ENCODE measurements around the gene RCOR3.
"Not testable (repeated sequence)": the region's sequence is repeated elsewhere in the genome, so short reads cannot be mapped to it uniquely, and the experiment has no call there.

Gene RCOR3

DNA sequence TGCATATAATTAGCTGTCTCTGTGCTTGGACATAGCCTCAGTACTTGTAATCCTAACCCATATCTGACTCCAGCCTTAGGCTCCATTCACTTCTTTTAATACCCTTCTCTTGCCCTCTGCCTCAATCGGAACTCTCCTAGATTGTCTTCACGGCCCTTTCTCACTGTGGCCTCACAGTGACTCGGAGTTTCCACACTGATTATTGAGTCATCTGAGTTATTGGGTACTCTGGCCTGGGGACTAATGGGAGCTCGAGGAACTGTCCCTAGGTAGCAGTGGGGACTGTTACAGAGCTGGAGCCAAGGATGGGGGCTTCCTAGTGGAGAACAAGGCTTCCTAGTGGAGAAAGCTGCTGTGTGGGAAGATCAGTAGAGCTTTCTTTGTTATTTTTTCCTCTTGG is 84.4 kb downstream of the RCOR3 start:
- DNase-seq, result no peak

DNA sequence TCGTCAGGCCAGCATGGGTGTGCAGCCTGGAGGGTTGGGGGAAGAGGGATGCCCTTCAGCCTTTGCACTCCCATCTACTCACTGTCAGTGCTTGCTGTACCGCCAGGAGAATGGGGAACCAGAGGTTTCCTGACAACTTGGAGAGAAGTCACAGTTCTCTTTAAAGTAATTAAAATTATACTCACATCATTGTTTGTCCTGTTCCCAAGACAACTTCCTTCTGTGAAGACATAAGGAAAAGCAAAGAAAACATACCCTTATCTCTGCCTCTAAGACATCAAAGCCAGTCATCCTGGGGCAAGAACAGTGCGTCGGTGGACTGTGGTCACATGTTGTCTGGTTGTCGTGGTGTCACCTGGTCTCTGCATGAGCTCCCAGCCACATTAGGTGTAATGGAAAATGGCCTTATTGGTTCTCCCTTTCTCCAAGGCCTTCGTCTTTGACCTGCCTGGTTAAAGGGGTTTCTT is 85.0 kb downstream of the RCOR3 start:
- DNase-seq, result no peak

GRCh38 chr1:211345719-211346118 is 86.6 kb downstream of the RCOR3 start:
- no peak for DNase-seq

GRCh38 chr1:211347077-211347844 is 88.1 kb downstream of the RCOR3 start:
- DNase-seq, result no peak

DNA sequence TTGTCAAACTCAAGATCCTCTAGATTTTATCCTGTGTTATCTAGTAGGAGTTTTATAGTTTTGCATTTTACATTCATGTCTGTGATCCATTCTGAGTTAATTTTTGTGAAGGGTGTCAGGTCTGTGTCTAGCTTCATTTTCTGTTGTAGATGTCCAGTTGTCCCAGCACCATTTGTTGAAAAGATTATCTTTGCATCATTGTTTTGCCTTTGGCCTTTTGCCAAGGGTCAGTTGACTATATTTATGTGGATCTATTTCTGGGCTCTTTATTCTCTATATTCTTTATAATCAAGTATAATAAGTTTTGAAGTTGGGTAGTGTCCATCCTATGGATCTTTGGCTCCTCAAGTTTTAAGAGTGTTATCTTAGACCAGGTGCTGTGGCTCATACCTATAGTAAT is 89.4 kb downstream of the RCOR3 start:
- no peak for DNase-seq

DNA sequence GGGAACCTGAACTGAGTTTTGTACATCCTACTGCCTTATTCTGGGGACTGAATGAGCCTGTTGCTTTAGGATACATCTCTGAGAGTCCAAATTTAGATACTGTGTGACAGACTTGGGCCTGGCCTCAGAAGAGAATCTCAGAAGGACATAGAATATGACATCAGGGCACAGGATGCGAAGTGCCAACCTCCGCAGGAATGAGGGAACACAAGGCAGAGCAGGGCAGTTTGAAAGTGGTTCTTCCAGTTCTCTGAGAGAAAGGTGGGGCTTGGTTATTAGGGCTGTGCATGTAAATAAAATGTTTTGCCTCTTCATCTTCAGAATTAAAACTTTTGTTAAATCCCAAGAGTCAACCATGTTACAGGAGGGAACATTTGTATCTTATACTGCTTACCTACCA is 90.6 kb downstream of the RCOR3 start:
- no peak for DNase-seq

- not testable (repeated sequence) for DNase-seq
These were observed 92.9 kb downstream of the RCOR3 start for GRCh38 chr1:211352055-211352454.

- DNase-seq, result no peak
These were observed 93.3 kb downstream of the RCOR3 start for GRCh38 chr1:211352465-211352864.

GRCh38 chr1:211352985-211353515 is 93.9 kb downstream of the RCOR3 start:
- DNase-seq, result peak; percentile 49

- DNase-seq, result no peak
These were observed 94.5 kb downstream of the RCOR3 start for GRCh38 chr1:211353562-211354212.

GRCh38 chr1:211355873-211356272 is 96.7 kb downstream of the RCOR3 start:
- no peak for DNase-seq

DNA sequence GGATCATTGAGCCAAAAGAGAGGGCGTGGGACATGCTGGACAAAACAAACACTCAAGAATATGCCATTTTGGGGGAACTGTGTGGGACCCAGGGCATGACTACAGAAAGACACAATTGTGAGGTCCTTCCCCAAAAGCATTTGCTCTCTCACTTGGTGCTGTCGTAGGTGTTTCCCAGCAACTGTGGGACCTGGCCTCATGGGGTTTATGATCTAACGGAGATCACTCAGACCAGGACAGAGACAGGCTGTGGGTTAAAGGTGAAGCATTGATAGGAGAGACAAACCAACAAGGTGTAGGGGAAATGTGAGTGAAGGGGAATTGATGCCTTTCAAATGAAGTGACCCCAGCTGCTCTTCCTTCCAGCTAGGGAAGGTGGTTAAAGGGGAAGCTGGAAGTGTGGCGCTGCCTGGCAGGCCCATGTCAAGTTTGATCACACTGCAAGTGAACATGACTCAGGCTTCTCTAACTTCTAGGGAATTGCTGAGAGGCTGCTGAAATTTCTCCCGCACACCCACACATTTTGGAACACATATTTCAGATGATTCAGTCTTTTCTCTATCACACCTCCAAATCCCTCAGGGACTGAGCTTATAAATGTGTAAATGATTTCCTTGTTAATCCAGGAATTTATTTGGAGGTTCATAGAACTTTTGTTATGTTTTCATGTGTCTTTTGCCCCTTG is 97.7 kb downstream of the RCOR3 start:
- DNase-seq, result no peak

DNA sequence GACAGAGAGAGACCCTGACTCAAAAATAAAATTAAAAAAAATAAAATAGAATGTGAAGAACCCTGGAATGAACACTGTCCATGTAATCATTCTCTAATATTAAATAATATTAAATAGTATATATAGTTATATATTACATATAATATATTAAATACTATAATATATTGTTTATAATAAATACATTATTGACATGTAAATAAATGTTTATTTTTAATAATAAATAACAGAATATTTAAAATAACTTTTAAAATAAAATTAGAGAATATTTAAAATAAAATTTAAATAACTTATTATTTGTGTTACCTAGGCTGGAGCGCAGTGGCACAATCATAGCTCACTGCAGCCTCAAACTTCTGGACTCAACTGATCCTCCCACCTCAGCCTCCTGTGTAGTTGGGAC is 99.5 kb downstream of the RCOR3 start:
- DNase-seq, result no peak

- DNase-seq, result no peak
These were observed 100.7 kb downstream of the RCOR3 start for GRCh38 chr1:211359876-211360275.

DNA sequence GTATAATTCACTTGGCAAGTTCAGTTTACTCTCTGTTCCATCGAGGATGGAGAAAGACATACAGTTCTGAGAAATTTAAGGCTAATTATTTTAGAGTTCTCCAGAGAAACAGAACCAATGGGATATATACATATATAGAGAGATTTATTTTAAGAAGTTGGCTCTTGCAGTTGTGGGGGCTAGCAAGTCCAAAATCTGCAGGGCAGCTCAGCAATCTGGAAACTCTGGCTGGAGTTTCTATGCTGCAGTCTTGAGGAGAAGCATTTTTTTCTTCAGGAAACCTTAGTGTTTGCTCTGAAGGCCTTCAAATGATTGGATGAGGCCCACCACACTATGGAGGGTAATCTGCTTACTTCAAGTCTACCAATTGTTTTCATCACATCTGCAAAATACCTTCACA is 102.0 kb downstream of the RCOR3 start:
- no peak for DNase-seq
